ENCODE measurements around the gene EYS.

Gene EYS

DNA sequence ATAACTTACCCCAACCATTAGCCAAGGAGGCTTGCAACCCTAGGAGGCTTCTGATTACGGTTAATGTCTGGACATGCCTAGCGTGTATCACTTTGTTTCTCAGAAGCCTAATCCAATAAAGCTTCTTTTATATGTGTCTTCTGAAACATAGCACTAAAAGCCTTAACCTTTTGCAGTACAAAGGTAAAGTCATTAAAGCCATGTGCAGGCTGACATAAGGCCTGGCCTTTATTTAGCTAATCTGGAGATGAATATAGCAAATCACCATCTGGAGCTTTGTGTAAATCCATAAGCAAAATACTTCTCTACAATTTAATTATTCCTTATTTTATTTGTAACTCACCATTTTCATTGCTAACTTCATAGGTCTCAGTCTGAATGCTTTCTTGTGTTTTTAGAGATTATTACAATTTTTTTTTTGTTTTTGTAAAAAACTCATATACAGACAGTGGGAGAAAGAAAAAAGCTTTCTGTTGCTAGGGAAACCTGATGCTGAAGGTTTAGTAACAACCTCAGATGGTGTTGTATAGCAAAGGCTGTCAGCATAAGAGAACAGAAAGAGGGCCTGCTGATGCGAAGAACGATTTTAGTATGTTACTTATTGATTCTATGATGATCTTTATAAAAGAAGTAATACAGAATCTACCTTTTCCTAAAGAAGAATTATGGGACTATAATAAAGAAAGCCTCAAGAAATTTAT lies at the start of gene EYS:
TSS of gene EYS (minus strand) at position 101 of the 701 bp plus-strand sequence. CDS start 211,816 bp downstream, outside the sequence.
- DNase-seq (ENCODE audit: low read depth in 2 of 2): no peak

DNA sequence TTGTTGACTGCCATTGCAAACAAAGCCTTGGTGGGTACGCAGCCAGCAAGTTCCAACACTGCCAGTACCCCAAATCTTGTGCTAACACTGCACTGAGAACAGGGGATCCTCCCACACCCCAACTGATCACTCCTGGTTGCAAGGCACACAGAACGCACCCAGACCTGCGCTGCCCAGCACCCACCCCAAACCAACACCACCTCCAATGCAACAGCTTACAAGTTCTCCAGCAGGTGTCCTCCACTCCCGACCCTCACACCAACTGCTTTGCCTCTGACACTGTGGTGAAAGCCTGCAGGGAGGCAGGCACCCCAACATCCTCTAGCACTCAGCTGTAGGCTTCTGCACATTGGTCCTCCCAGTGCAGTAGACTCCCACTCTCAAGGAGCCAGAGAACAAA lies 39.3 kb upstream of the EYS start:
- no peak for DNase-seq (ENCODE audit: low read depth in 2 of 2)

DNA sequence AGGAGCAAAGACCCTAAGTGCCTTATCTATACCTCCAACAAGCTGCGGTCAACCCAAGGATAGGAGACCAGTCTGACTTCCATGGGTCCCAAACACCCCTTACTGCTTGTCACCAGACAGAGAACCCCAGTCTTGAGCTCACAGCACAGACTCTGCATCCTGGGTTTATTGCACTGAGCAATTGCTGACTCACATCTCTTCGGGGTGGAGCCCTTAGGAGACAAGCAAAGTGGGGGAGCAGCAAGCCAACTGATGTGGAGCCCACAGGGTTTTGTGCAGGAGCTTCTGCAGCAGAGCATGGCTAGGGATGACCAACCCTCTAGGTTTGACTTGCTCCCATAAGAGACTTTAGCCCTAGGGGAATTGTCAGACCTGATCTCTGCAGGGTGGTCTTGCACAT lies 38.6 kb upstream of the EYS start:
- DNase-seq (ENCODE audit: low read depth in 2 of 2): no peak

DNA sequence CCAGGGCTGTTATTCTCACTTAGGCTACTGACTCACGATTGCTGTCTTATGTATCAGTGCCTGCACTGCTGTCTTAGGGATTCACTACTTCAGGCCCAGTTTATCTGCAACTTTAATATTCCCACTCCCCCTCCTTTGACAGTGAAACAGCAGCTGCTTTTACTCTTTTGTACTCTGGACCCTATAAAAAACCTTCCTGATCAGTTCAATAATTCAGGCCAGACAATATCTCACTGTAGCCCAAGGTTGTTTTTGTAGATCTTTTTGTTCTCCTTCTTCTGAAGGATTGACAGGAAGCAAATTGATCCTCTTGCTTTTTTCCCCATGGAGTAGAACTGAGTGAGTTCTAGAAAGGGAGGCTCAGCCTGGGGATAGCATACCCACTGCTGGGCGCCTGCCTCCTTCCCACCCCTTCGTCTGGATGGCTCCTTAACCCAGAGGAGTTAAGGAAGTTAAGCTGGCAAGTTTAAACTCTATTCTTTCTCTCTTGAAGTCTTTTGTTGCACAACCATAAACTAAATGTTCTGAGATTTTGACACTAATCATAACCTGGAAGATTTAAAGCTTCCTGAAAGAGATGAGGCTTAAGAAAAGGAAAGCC lies 22.0 kb upstream of the EYS start:
- DNase-seq (ENCODE audit: low read depth in 2 of 2): no peak

DNA sequence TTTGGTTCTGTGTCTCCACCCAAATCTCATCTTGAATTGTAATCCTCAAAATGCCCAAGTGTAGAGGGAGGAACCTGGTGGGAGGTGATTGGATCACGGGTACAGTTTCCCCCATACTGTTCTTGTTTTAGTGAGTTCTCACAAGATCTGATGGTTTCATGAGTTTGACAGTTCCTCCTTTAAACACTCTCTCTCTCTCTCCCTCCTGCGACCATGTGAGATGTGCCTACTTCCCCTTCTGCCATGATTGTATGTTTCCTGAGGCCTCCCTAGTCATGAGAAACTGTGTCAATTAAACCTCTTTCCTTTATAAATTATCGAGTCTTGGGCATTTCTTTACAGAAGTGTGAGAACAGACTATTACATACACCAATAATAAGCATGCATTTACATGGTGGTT lies 12.1 kb upstream of the EYS start:
- no peak for DNase-seq (ENCODE audit: low read depth in 2 of 2)

DNA sequence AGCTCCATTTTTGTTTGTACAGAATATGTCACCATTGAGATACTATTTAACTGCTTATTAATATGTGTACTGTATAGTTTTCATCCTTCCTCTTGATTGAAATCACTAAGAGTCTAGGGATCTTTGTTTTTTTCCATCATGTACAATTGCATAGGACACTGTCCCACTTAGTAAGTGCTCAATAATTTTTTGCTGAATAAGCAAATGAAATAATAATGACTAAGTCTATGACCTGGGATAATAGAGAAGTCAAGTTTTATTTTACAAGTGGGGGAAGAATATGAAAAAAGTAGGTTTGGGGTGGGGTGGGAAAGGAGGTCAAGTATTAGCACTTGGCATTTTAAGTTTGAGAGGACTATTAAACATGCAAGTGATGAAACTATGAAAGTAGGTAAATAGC lies 4.5 kb upstream of the EYS start:
- DNase-seq (ENCODE audit: low read depth in 2 of 2): no peak

DNA sequence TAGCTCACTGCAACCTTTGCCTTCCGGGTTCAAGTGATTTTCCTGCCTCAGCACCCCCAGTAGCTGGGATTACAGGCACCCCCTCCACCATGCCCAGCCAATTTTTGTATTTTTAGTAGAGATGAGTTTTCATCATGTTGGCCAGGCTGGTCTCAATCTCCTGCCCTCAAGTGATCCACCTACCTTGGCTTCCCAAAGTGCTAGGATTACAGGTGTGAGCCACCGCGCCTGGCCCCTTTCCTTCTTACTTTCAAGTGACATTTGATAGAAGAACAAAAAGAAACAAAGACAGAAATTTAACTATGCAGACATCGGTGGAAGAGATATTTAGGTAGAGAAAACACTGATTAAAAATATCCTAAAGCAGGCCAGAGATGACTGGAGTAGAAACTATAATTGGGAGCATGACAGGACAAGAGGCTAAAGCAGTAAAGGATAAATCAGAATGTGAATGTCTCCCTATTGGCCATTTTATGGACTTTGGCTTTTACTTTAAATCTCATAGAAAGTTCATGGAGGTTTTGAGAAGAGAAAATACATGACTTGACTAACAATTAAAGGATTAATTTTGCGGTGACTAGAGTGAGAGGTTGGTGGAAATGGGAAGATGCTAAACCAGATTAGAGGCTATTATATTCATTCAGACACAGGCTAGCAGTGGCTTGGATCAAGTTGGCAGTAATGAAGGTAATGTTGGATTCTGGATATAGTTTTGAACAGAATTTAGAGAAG lies 2.2 kb upstream of the EYS start:
- no peak for DNase-seq (ENCODE audit: low read depth in 2 of 2)

DNA sequence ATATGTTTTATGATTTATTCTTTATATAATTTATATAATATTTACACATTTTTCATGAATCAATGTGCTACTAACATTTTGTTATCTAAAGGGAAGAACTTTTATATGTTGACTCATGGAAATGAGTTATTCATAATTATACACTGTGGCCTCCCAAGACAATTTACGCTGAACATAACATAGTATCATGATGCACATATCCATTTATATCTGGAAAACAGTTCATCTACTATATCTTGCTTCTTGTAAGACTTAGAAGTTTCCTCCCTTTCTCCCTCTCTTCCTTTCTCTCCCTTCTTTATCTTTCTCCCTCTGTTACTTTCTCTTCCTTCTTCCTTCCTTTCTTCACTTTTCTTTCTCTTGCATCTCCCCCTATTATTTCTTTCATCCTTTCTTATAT lies 1.1 kb upstream of the EYS start:
- no peak for DNase-seq (ENCODE audit: low read depth in 2 of 2)

DNA sequence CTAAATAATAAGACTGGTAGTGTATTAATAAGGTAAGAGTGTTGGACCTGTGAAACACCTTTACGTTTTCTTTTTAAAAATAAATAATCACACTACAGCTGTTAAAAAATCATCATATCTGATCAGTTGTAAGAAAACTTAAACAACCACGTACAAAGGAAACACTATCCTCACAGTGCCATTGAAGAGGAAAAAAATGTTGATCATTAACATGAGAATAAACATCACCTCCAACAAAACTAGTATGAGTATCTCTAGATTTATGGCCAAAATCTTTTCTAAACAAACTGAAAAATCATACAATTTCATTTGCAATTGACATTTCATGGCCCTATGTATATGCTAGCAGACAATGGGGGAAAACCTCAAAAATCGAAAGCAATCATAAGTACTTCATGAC lies 590 bp downstream of the EYS start:
- DNase-seq (ENCODE audit: low read depth in 2 of 2): no peak

DNA sequence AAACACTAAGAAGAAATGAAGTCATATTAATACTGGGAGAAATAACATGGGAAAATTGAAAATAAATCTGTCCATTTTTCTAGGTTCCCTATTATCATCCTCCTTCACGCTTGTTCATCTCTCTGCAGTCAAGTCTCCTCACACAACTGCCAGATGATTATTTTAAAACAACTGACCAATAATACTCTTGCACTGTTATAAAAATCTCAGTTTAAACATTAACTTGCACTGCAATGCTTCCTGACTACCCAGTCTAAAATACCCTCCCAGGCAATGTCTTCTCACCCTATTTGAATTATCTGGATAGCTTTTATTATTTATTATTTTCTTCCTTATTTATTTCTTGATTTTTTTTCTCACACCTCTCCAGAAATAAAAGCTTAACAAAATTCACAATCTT lies 5.7 kb downstream of the EYS start:
- DNase-seq (ENCODE audit: low read depth in 2 of 2): no peak

DNA sequence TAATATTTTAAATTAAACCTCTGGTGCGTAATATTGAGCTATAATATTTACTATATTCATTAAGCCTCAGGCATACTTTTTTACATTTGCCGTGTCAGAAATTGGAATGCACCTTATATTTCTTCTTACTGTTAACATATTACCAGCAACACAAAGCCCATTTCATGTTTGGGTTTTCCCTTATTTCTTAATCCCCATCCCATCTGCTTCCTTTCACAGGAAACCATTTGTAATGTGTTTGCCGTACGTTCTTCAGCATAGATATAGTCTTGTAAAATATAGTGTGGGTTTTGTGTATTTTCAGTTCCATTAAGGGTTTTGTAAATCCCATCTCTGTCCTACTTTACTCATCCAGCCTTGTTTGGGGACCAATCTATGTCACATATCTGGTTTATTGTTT lies 6.5 kb downstream of the EYS start:
- no peak for DNase-seq (ENCODE audit: low read depth in 2 of 2)

DNA sequence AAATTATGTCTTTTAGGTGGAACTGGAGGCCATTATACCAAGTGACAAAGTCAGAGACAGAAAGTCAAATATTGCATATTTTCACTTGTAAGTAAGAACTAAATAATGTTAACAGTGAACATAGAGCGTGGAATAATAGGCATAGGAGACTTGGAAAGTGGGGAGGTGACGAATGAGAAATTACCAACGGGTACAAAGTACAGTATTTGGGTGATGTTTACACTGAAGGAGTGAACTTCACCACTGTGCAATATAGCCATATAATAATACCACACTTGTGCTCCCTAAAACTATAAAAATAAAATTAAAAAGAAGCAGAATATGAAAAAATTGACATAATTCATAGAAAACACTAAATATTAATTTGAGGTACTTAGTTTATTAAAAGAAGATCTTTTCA lies 14.9 kb downstream of the EYS start:
- no peak for DNase-seq (ENCODE audit: low read depth in 2 of 2)

DNA sequence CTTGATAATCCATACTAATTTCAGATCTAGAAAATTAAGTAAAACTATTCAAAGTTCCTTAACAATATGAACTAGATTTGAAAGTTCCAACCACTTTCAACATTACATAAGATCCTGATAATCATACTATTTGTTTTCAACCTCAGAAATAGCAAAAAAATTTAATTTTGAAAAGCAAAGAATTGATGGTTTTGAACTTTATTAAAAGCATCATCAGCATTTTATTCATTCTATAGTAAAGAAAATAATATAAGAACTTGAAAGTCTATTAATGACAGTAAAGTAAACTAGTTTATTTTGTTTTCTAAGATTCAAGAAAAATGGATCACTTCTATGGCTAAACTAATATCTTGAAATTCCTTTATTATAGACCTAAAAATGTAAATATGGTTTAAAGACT lies 26.8 kb downstream of the EYS start:
- DNase-seq (ENCODE audit: low read depth in 2 of 2): no peak

DNA sequence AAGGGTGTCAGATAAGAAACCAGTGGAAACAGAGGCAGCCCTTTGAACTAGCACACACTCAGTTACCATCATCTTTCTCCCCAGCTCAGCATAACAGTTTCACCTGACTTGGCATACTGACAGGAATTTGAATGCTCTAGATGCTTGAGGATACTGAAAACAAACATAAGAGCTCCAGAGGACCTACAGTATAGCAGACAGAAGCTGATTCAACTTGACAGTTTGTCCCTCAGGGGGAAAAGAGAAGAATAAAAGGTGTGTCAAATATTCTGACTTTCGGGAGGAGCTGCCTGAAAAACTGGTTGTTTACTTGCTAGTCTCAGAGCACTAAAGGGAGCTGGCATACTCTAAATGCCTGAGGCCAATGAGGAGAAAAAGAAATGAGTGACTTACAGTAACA lies 35.1 kb downstream of the EYS start:
- DNase-seq (ENCODE audit: low read depth in 2 of 2): no peak

DNA sequence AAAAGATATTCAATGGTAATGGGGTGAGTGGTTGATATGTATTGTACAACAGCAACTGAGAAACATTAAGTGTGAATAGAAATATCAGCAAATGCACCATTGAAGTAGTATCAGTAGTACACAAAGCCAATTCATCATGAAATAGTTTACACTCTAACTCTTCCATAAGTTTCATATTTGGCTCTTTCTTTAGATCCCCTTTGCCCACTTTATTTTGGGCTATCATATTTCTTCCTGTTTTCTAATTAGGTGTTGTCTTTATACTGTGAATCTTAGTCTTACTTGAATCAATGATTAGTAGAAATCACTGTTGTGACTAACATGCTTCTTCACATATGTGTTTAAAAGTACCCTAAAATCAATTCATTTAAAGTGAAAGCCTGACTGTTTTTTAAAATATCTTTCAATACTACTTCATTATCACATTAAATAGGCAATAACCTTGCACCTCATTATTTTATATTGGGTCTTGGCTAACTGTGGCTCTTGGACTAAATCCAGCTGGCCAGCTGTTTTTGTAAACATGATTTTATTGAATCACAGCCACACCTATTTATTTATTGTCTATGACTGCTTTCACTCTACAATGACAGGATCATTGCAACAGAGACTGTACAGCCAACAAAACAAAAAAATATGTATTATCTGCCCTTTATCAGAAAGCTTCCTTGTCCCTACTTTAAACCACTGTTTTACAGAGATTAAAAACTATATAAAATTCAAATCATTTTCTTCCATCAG lies 38.9 kb downstream of the EYS start:
- DNase-seq (ENCODE audit: low read depth in 2 of 2): no peak

DNA sequence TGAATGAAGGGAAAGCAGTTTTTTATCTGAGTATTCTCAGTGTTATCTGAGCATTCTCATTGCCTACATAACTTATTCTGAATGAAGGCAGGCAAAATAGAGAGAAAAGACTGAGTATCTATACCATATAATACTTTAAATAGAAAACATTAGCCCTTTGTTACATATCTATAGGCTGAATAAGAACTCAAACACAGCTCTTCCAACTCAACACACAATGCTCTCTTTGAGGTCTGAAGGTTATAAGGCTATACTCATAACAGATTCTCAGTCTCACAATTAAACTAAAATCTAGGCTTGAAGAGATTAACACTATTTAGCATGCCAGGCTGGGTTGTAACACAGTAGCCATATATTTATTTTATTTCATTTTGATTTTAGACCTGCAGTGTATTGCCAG lies 56.9 kb downstream of the EYS start:
- no peak for DNase-seq (ENCODE audit: low read depth in 2 of 2)

DNA sequence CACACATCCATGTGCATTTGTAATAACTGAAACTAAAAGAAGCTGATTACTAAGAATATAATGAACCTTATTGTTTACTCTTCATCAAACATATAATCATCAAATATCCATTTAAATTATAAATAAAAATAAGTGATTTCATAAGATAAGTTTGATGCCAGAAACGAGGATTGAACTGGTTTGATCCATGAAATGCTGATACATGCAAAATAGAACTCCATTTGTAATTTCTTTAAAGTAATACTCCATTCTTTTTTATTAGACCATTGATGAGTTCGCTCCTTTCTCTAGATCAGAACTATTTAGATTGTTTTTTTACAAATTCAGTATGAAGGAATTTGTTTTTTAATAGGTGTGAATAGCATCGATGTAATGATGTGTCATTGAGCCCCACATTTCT lies 57.6 kb downstream of the EYS start:
- no peak for DNase-seq (ENCODE audit: low read depth in 2 of 2)

DNA sequence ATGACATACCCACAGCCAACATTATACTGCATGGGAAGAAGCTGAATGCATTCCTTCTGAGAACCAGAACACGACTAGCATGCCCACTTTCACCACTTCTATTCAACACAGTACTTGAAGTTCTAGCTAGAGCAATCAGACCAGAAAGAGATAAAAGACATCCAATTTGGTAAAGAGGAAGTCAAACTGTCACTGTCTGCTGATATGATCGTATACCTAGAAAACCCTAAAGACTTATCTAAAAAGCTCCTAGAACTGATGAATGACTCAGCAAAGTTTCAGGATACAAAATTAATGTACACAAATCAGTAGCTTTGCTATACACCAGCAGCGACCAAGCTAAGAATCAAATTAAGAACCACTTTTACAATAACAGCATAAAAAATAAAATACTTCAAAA lies 60.5 kb downstream of the EYS start:
- DNase-seq (ENCODE audit: low read depth in 2 of 2): no peak

DNA sequence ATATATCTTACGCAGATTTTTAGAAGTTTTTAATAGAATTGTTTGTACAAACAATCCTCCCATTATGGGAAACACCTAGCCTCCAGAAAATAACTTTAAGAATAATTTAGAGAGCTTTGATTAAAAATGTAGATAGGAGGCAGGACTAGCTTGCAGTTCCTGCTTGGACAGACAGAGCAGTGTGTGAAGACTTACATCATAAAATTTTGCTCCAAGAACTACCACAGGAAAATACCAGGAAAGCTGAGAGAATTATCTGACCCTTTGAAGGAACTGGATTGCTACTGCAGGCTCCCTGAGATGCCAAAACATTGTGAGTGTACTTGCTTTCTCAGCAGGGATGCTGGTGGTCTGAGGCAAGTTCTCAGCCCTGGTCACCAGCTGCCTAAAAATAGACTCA lies 64.2 kb downstream of the EYS start:
- DNase-seq (ENCODE audit: low read depth in 2 of 2): no peak

DNA sequence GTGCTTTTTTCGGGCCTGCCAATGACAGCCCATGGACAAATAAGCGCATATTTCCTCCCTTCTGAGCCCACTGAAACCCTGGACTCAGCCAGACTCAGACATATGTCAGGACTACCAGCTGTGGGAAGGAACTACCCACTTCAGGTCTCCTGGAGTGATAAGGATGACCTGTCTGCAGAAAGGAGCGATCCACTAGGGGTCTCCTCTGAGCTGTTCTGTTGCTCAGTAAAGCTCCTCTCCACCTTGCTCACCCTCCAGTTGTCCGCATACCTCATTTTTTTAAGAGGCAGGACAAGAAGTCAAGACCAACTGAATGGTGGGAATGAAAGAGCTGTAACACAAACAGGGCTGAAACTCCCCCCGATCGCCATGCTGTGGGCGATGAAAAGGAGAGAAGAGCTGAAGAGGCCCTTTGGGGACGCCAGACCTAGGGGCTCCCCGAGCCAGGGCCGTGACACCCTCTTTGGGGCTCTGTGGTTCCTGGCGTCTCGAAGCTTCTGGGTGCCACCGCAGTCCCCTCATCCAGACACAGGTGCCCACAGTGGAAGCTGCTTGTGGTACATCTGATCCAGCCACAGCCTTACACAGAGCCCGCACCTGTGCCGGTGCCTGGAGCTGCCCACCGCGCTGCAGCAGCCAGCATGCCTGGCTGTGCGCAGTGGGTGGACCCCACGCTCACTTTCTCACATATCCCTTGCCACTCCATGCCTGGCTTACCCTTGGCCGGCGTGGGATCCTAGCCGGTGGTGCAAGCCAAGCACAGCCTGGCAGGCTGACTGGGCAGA lies 68.8 kb downstream of the EYS start:
- no peak for DNase-seq (ENCODE audit: low read depth in 2 of 2)

DNA sequence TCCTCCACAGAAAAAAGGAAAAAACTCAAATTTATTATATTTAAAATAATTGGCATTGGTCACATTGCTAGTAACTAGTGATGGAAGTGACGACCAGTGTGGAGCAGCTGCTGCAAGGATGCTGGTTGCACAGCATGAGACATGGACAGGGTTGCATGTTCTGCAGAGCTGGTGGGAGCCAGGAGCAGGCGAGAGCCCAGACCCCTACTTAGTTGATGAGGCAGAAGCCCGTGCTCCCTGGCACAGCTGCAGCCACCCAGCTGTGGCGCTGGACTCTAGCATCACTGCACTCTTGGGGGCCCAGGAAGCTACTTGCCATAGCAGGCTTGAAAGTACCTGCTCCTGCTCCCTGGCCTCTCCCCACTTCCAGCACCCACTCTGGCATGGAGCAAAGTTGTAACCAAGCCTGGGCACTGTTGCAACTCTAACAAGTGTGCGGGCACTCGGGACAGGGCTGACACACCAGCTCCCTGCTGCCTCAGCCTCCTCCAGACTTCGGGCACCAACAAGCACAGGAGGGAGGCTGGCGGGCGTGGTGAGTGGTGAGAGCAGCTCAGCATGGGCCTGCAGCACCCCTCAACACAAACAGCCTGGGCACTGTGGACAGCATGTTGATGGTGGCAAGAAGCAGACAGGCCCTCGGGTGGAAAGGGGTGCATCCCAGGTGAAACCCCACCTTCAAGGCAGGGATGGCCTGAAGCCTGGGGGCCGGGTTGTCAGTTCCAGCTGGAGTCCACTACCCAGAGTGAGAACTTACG lies 69.6 kb downstream of the EYS start:
- no peak for DNase-seq (ENCODE audit: low read depth in 2 of 2)
